Smooth muscle cell (in vitro differentiated cells): ENCODE data around the gene MTFMT. TPM values are rescaled to one million over a fixed set of nuclear protein-coding genes. Genes with fewer than 3 reads are reported as not detected.

ENCODE experiments used
- DNase-seq: peaks from one replicate; lab custom pipeline; 2025; ENCODE audit not compliant: unreplicated experiment; lab: John Stamatoyannopoulos, UW
- H2AFZ ChIP-seq: fragments of 200-600 bp; sonication (generic); 2 replicates; pipeline ENCODE4 v1.6.0; 2016; ENCODE audit warnings: antibody characterized with exemption, low read depth, mild to moderate bottlenecking
- H3F3A ChIP-seq: fragments of 200-600 bp; sonication (generic); 2 replicates; pipeline ENCODE4 v1.6.0; 2017; ENCODE audit warnings: antibody characterized with exemption, low read depth
- H3K27ac ChIP-seq: fragments of 200-600 bp; sonication (generic); 2 replicates; pipeline ENCODE4 v1.5.1; 2016; ENCODE audit warnings: low read depth, mild to moderate bottlenecking
- H3K27me3 ChIP-seq: fragments of 200-600 bp; sonication (generic); 2 replicates; pipeline ENCODE4 v1.6.1; 2016; ENCODE audit warnings: low read depth, mild to moderate bottlenecking
- H3K36me3 ChIP-seq: fragments of 200-600 bp; sonication (generic); 2 replicates; pipeline ENCODE4 v1.5.1; 2016; ENCODE audit warnings: low read depth
- H3K4me1 ChIP-seq: fragments of 200-600 bp; sonication (generic); 2 replicates; pipeline ENCODE4 v1.5.1; 2016; ENCODE audit warnings: low read depth
- H3K4me2 ChIP-seq: fragments of 200-600 bp; sonication (generic); 2 replicates; pipeline ENCODE4 v1.6.0; 2016; ENCODE audit warnings: mild to moderate bottlenecking
- H3K4me3 ChIP-seq: fragments of 200-600 bp; sonication (generic); 2 replicates; pipeline ENCODE4 v1.5.1; 2016; ENCODE audit warnings: mild to moderate bottlenecking
- H3K79me2 ChIP-seq: fragments of 200-600 bp; sonication (generic); 2 replicates; pipeline ENCODE4 v1.6.0; 2016; ENCODE audit warnings: low read depth, mild to moderate bottlenecking
- H3K9ac ChIP-seq: fragments of 200-600 bp; sonication (generic); 2 replicates; pipeline ENCODE4 v1.6.0; 2016; ENCODE audit warnings: low read depth
- H3K9me3 ChIP-seq: fragments of 200-600 bp; sonication (generic); replicated peaks from 2 replicates; pipeline ENCODE4 v1.5.1; 2016; ENCODE audit warnings: low read depth
- H4K20me1 ChIP-seq: fragments of 200-600 bp; sonication (generic); 2 replicates; pipeline ENCODE4 v1.6.0; 2016; ENCODE audit warnings: low read depth
- CTCF ChIP-seq: fragments of 200-600 bp; sonication (generic); IDR thresholded peaks from 2 replicates; pipeline ENCODE4 v1.5.1; 2017; ENCODE audit warnings: borderline replicate concordance, mild to moderate bottlenecking, antibody characterized with exemption; ENCODE audit not compliant: insufficient read depth, poor library complexity, severe bottlenecking
- WGBS: methylation state at CpG from one replicate; pipeline ENCODE4 v1.1.7; 2016; ENCODE audit warnings: low lambda C conversion rate; 5-methylcytosine and 5-hydroxymethylcytosine counted together
- polyA plus RNA-seq: library from polyadenylated mRNA; unstranded; fragments of >200 nt; fragmentation: Nextera tagmentation; extraction: Ambion mirVana; gene quantifications from 2 replicates; pipeline ENCODE4 v1.2.1, GENCODE V29; 2016
- total RNA-seq: library from RNA; depleted of rRNA; stranded (reverse); fragments of >200 nt; gene quantifications from 2 replicates; pipeline ENCODE4 v1.2.3, GENCODE V29; 2014

Gene MTFMT
- total and polyA plus RNA-seq, 2 experiments from 2014 or later: 11.3 to 16.8 TPM

GRCh38 chr15:65066635-65067316, 37.3 kb upstream of the MTFMT start:
- Histone ChIP-seq H3K4me1 (peaks cover 27% of the 10 kb centered on the region), H3K9ac (no peak overlapping the region), H3K79me2 (peaks cover 4% of the 10 kb centered on the region), H4K20me1 (peaks cover 4% of the 10 kb centered on the region), H3K4me2 (peak overlapping the region; percentile 83), H3F3A (peaks cover 9% of the 10 kb centered on the region), H3K36me3 (no peaks in the 10 kb centered on the region), H3K4me3 (peak overlapping the region; percentile 45), H2AFZ (no peak overlapping the region), H3K9me3 (no peaks in the 10 kb centered on the region), H3K27me3 (no peaks in the 10 kb centered on the region), H3K27ac (peak overlapping the region; percentile 34)
- 3% methylated on average over 8 of the region's 9 CpGs for WGBS
- no peak for TF ChIP-seq CTCF
- DNase-seq: no peak

DNA sequence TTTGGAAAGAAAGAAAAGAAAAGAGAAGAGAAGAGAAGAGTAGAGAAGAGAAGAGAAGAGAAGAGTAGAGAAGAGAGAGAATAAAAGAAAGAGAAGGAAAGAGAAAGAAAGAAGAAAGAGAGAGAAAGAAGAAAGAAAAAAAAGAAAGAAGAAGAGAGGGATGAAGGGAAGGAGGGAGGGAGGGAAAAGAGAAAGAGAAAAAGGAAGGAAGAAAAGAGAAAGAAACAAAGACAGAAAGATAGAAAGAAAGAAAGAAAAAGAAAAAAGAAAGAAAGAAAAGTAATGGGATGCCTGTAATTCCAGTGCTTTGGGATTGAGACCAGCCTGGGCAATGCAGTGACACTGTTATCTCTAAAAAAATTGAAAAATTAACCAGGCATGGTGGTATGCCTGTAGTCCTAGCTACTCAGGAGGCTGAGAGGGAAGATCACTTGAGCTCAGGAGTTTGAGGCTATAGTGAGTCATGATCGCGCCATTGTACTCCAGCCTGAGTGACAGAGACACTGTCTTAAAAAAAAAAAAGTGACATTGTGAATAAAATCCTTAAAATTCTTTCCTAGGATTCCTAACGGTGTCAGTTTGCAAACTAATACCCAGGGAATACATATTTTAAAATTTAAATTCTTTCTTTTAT, 36.7 kb upstream of the MTFMT start:
- peaks cover 27% of the 10 kb centered on the region for H3K4me1 ChIP-seq
- H3F3A ChIP-seq: peaks cover 9% of the 10 kb centered on the region
- no peak for DNase-seq
- no peaks in the 10 kb centered on the region for H3K36me3 ChIP-seq
- no peak for TF ChIP-seq CTCF
- no peaks in the 10 kb centered on the region for H3K9me3 ChIP-seq
- H2AFZ ChIP-seq: no peak overlapping the region
- H3K9ac ChIP-seq: no peak overlapping the region
- H4K20me1 ChIP-seq: peaks cover 4% of the 10 kb centered on the region
- H3K4me2 ChIP-seq: peak overlapping the region; percentile 83
- WGBS: 26% methylated on average over 3 of the region's 3 CpGs
- H3K27ac ChIP-seq: peak overlapping the region; percentile 34
- H3K4me3 ChIP-seq: peak overlapping the region; percentile 45
- H3K27me3 ChIP-seq: no peaks in the 10 kb centered on the region
- peaks cover 4% of the 10 kb centered on the region for H3K79me2 ChIP-seq

DNA sequence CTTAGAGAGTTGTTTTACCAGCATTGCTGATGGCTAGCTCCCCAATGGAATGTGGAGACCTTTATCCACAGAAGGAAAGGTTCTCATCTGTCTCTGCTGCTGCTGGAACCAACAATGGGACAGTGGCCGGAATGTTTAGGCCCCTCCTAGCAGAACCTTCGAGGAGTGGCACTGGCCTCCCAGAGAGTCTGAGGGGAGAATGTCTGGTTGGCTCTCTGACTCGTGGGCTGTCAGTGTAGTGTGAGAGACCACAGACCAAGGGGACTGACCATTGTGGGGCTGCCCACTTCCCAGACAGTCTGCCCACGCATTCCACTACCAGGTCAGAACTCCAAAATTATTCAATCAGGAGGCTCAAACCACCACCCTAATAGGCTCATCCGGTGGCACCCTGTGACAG, 33.3 kb upstream of the MTFMT start:
- TF ChIP-seq CTCF: no peak
- Histone ChIP-seq H3K4me3 (no peak overlapping the region), H2AFZ (no peak overlapping the region), H3K79me2 (peaks cover 4% of the 10 kb centered on the region), H3K9me3 (no peaks in the 10 kb centered on the region), H3K9ac (no peak overlapping the region), H3K36me3 (no peaks in the 10 kb centered on the region), H3K4me2 (no peak overlapping the region), H3K4me1 (peaks cover 21% of the 10 kb centered on the region), H3K27ac (no peak overlapping the region), H4K20me1 (peaks cover 8% of the 10 kb centered on the region), H3F3A (no peaks in the 10 kb centered on the region), H3K27me3 (no peaks in the 10 kb centered on the region)
- WGBS: 45% methylated on average over 5 of the region's 5 CpGs
- no peak for DNase-seq
